A673 (cell line): ENCODE data around the gene PSMD13. TPM values are rescaled to one million over a fixed set of nuclear protein-coding genes. Genes with fewer than 3 reads are reported as not detected.
"Not testable (repeated sequence)": the region's sequence is repeated elsewhere in the genome, so short reads cannot be mapped to it uniquely, and the experiment has no call there.

Experiments used
- BruUV-seq: library from RNA; stranded (reverse); fragments of 400-500 nt; replicated peaks from 2 replicates; lab custom pipeline; 2021; lab: Mats Ljungman, UMichigan
- CTCF ChIA-PET: fragments of 300-600 bp; sonication (Branson Sonifier 250); formaldehyde crosslinking; loops from one replicate; lab custom pipeline; 2022; ENCODE audit warnings: antibody characterized with exemption; lab: Charles Lee
- POLR2A ChIA-PET: fragments of 300-600 bp; sonication (Branson Sonifier 250); formaldehyde crosslinking; loops from one replicate; lab custom pipeline; 2022; ENCODE audit warnings: antibody characterized with exemption; ENCODE audit not compliant: low non-redundant PET; lab: Charles Lee
- DNase-seq: peaks from one replicate; pipeline ENCODE4 v3.0.0-alpha.2; 2015; ENCODE audit warnings: low spot score
- H3K27ac ChIP-seq: fragments of 200-600 bp; sonication (generic); 2 replicates; pipeline ENCODE4 v1.5.1; 2016; ENCODE audit warnings: mixed run types, low read depth, mild to moderate bottlenecking, mixed read lengths, antibody characterized with exemption, low read length; ENCODE audit not compliant: poor library complexity, severe bottlenecking
- H3K27me3 ChIP-seq: fragments of 200-600 bp; sonication (generic); replicated peaks from 2 replicates; pipeline ENCODE4 v1.6.1; 2017; ENCODE audit warnings: mixed run types, low read depth, mild to moderate bottlenecking, mixed read lengths, antibody characterized with exemption, low read length; ENCODE audit not compliant: insufficient read depth, poor library complexity
- H3K36me3 ChIP-seq: fragments of 200-600 bp; sonication (generic); 2 replicates; pipeline ENCODE4 v1.6.1; 2016; ENCODE audit warnings: mixed run types, mild to moderate bottlenecking, mixed read lengths, antibody characterized with exemption, low read length; ENCODE audit not compliant: insufficient read depth, poor library complexity, severe bottlenecking
- H3K4me1 ChIP-seq: fragments of 200-600 bp; sonication (generic); 2 replicates; pipeline ENCODE4 v1.6.1; 2017; ENCODE audit warnings: mixed run types, mild to moderate bottlenecking, mixed read lengths, antibody characterized with exemption, low read length; ENCODE audit not compliant: insufficient read depth, poor library complexity, severe bottlenecking
- H3K4me3 ChIP-seq: fragments of 200-600 bp; sonication (generic); 2 replicates; pipeline ENCODE4 v1.5.1; 2016; ENCODE audit warnings: low read depth, mixed run types, mild to moderate bottlenecking, mixed read lengths, low read length; ENCODE audit not compliant: poor library complexity, severe bottlenecking
- H3K9me3 ChIP-seq: fragments of 200-600 bp; sonication (generic); 2 replicates; pipeline ENCODE4 v1.6.1; 2016; ENCODE audit warnings: mixed run types, low read depth, mild to moderate bottlenecking, mixed read lengths, antibody characterized with exemption, low read length; ENCODE audit not compliant: poor library complexity, severe bottlenecking
- CTCF ChIP-seq: fragments of 300-800, 200-600 bp; sonication (generic); conservative IDR thresholded peaks from 2 replicates; pipeline ENCODE4 v1.5.1; 2017; ENCODE audit warnings: low read depth, mild to moderate bottlenecking, antibody characterized with exemption, low read length, moderate library complexity, mixed read lengths
- EZH2 ChIP-seq: fragments of 200-600 bp; sonication (generic); IDR thresholded peaks from 2 replicates; pipeline ENCODE4 v1.6.1; 2017; ENCODE audit warnings: borderline replicate concordance, low read depth, mild to moderate bottlenecking, mixed read lengths, antibody characterized with exemption, low read length; ENCODE audit not compliant: poor library complexity, severe bottlenecking
- intact Hi-C: fragments of 100-400 bp; cut with micrococcal nuclease; formaldehyde crosslinking; loops from one replicate; pipeline ENCODE4 v1.10.0; 2022; ENCODE audit not compliant: unreplicated experiment
- total RNA-seq: library from RNA; stranded (reverse); gene quantifications from 2 replicates; pipeline ENCODE4 v1.2.3, GENCODE V29; 2021

The PSMD13 gene
- total RNA-seq, 1 experiment from 2014 or later: 199 TPM

- Histone ChIP-seq H3K36me3 (peaks cover 29% of the 10 kb centered on the region), H3K4me1 (peaks cover 21% of the 10 kb centered on the region), H3K4me3 (no peak overlapping the region), H3K9me3 (no peaks in the 10 kb centered on the region), H3K27me3 (no peaks in the 10 kb centered on the region), H3K27ac (peak overlapping the region; percentile 78)
- ChIA-PET POLR2A (no interaction called here), CTCF (no interaction called here)
- TF ChIP-seq EZH2 (no peak), CTCF (no peak)
- DNase-seq: no peak
- intact Hi-C loops: no loop called here
- no TSS peak for BruUV-seq
These were observed 19.1 kb upstream of the PSMD13 start for GRCh38 chr11:217704-218103.

GRCh38 chr11:218815-219593 lies 17.8 kb upstream of the PSMD13 start:
- CTCF ChIA-PET: interaction anchor here (0.6 kb wide), 1 partner anchor 125 kb away, joined by 4 read pairs; no protein-coding TSS in a partner anchor
- BruUV-seq: no TSS peak
- POLR2A ChIA-PET: no interaction called here

GRCh38 chr11:220641-221215 lies 16.0 kb upstream of the PSMD13 start:
- H3K9me3 ChIP-seq, CTCF ChIA-PET, intact Hi-C loops, POLR2A ChIA-PET, H3K36me3 ChIP-seq, H3K4me3 ChIP-seq, H3K27ac ChIP-seq, DNase-seq, BruUV-seq, H3K27me3 ChIP-seq: not testable (repeated sequence)
- peaks cover 21% of the 10 kb centered on the region for H3K4me1 ChIP-seq

More at GRCh38 chr11:218815-219593, 17.8 kb upstream of the PSMD13 start:
- intact Hi-C loops: no loop called here
- Histone ChIP-seq H3K36me3 (peaks cover 18% of the 10 kb centered on the region), H3K27ac (no peak overlapping the region), H3K4me1 (peaks cover 21% of the 10 kb centered on the region), H3K27me3 (no peaks in the 10 kb centered on the region), H3K9me3 (no peaks in the 10 kb centered on the region), H3K4me3 (no peak overlapping the region)
- TF ChIP-seq CTCF: no peak
- TF ChIP-seq EZH2: no peak
- DNase-seq: no peak
